GM18858 (cell line): Measurements from ENCODE around the gene PCNX1.

ENCODE experiments used
- ATAC-seq: cut with Tn5 transposase; IDR thresholded peaks from one replicate; pipeline ENCODE4 v1.9.1; 2021; ENCODE audit not compliant: unreplicated experiment

The PCNX1 gene

DNA sequence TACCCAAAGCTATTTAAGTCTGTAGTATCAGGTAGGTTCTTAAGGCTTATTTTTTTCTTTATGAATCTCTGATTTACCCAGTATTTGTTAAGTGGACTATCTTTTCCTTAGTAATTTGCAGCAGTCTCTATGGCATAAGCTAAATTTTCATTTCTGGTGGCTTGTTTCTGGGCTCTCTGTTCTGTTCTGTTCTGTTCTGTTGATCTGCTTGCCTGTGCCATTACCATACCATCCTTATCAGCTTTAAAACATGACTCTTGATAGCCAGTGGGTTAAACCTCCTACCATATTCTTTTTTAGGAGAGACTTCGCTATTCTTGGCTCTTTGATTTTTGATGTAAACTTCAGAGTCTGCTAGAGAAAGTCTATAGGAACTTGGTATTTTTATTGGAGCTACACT is 46.8 kb downstream of the PCNX1 start:
- no peak for ATAC-seq

DNA sequence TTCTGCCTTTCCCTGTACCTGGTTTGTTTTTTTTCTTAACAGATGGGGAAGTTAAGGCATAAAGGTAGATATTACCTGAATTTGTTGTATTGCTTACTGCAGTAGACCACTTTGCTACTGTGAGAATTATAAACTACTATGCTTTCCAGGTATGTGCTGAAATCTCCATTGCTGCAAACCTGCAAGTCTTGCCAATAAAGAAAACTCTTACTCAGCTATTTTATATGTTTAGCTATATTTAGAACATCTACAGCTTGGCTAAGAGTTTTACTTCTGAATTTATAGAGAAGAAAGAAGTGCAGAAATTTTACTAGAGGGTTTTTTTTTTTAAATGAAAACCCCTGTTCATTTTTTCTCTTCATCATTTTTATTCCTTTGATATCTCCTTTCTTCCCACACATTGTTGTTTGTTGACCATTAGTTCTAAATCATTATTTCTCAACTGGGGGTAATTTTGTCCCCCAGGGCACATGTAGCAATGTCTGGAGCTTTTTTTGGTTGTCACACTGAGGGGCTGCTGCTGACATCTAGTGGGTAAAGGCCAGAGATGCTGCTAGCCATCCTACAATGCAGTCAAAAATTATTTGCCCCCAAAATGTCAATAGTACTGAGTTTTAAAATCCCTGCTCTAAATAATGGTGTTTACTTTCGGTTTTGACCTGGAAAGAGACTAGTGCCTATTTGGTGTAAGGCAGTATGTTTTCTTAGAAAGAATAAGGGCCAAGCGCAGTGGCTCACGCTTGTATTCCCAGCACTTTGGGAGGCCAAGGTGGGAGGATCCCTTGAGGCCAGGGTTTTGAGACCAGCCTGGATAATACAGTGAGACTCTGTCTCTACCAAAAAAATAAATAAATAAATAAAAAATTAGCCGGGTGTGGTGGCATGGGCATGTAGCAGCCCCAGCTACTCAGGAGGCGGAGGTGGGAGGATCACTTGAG is 48.6 kb downstream of the PCNX1 start:
- ATAC-seq, result no peak

DNA sequence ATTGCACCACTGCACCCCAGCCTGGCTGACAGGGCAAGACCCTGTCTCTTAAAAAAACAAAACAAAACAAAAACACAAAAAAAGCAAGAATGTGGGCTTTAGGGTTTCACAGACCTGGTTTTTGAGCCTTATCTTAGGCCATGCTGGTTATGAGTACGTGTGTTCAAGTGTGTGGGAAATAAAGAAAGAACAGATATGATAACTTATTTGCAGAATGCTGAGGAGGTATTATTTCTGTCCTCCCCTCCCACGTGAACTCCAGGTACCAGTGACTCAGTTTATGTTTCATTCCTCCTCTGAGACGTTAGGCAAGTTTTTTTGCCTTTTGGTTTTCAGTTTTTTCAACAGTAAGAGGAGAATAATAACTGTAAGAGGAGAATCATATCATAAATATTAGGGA is 49.3 kb downstream of the PCNX1 start:
- ATAC-seq, result no peak

DNA sequence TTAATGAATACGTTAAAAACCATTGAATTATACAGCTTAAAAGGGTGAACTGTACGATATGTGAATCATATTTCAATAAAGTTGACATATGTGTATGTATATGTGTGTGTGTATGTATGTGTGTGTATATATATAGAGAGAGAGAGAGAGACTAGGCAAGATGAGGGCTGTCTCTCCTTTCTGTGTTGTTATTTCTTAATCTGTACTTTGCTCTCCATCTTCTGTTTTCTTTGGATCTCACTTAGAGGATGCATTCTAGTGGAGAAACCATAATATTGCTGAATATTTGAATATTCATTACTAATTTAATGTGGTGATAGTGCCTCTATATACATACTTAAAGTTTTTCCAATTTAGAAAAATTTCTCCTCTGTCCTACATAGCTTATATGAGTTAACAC is 50.5 kb downstream of the PCNX1 start:
- no peak for ATAC-seq

DNA sequence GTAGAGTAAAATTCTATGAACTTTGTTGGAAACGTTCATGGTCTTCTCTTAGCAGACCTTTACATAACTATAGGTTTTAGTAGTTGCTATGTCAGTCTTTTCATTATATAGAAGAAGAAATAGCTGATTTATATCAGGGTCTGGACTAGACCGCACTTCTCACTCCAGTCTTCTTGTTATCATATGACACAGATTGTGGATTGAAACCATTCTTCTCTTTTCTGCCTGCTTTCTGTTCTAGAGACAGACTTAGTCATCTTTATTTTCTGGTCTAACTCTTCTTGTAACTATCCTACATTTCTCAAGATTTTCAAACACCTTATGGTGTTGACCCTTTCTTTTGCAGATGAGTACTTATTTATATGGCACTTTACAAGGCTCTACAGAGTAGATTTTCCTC is 55.7 kb downstream of the PCNX1 start:
- ATAC-seq, result no peak

DNA sequence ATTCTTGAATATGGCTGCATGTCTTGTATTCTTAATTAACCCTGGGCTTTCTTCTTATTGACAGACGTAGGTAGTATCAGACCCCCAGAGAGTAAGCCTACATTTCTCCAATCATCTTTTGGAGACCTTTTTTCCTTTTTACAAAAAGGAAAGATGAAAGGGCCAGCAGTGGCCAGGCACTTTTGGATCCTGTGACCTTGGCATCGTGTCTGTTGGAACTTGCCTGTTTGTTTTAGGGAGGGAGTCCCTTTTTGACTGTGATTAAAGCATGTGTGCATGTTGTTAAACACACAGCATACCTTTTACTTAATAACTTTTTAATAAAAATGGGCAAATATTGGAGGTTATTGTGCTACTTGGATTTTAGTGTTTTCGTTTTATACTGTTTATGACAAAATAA is 57.2 kb downstream of the PCNX1 start:
- ATAC-seq, result no peak

DNA sequence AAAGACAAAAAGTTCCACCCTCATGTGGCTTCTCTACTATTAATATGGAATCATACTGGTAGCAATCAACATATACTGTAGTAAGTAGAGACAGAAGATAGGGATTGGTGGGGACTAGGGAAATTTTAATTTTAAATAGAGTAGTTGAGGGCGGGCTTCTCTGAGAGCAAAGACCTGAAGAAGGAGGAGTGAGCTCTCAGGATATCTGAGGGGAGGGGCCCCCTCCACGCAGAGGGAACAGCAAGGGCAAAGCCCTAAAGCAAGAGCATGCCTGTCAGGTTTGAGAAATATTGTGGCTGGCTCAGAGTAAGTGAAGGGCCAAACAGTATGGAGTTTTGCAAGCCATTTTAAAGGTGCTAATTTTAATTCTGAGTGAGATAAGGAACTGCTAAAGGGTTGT is 64.3 kb downstream of the PCNX1 start:
- ATAC-seq, result no peak

DNA sequence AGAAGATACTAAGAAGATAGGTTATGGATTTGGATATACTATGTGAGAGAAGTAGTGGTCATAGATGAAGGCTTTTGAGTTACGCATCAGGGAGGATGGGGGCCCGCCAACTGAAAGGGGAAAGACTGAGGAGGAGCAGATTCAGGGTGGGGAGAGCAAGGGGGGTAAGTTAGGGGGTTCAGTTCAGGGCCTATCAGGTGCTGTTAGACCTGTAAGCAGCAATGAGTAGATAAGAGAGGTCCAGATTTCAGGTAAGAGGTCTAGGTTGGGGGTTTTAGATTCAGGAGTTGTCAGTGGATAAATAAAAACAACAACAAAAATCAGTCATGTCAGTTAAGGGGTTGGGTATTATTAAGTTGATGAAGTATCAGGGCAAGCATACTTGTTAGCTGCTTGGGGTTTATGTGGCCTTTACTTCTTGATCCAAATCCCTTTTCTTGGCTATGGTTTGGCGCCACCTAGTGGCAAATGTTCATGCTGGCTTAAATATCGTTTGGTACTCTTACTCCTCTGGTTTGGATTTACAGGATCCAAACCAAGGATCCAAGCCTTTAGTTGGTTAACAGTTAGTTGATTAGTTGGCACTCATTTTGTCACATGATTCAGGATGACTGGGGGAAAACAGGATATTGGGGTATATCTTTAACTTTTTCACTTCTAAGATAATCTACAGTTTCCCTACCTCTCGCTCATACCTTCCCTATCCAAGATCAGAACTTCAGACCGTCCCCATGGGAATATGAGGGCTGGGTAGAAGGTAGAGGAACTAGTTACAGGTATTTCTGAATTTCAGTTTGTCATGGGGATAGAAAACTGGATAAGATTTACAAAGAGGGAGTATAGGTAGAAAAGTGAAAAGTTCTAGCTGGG is 65.1 kb downstream of the PCNX1 start:
- no peak for ATAC-seq

DNA sequence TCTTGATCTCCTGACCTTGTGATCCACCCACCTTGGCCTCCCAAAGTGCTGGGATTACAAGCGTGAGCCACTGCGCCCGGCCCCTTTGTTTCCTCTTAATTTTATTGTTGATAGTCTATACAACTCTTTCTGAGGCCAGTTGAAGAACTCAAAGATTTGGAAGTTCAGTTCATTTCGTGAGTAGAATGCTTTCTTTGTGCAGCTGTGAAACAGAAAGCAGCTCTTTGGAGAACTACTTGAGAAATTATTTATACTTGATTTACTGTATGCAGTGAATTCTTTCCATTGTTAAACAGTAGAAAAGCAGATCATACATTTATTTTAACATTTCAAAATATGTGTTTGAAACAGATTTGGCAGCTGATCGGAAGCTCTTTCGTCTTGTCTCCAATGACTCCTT is 69.3 kb downstream of the PCNX1 start:
- ATAC-seq, result no peak

DNA sequence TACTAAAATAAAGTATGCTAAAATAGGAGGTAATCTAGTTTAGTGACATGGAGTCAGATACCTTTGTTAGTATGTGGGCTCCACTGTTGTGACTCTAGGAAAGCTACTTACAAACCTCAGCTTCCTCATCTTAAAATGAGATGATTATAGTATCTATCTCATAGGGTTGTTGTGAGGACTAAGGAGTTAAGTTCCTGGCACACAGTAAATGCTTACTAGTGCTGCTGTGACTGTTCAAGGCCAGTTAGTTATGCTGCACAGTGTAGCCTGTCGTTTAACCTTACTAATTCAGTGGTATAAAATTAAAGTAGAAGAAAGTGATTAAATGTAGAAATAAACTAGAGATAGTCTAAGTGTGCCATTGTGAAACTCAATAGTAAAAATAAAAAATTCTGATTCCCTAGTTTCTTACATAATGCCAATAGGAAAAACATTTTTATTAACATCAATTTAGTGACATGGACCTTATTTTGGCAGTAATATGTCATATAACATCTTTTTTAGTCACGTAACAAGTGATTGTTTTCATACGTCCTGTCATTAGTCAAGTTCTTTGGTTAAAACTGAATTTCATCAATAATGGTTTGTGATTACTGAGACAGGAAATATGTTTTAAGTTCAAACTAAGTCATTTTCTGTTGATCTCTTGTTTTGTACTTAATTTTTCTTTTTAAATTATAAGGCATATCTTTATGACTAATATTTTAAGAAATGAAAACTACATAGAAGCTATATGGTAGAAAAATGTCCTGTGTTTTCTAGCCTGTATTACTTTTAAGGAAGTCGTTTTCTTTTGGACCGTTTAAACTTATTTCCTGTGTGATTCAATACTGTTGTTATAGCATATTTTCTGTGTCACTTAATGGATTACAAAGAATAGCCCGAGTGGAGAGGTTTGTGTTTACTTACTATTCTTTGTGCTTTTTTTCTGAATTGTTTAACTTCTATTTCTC is 74.0 kb downstream of the PCNX1 start:
- ATAC-seq, result no peak

DNA sequence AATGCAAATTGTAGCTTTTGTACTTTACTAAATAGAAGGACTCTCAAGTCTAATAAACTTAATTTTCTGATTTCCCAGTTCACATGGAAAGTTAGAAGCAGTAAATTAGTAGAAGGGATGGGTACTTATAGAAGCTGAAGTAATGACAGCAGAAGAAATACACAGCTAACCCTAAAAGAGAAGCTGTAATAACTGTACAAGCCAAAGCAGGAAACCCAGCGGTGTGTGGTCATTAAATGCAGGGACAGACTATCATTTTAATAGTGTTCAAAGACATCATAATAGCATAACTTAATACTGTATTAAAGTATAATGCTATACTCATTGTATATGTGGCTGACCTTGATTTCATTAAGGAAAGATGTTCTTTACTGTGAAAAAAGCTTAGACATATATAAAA is 74.9 kb downstream of the PCNX1 start:
- ATAC-seq, result no peak

DNA sequence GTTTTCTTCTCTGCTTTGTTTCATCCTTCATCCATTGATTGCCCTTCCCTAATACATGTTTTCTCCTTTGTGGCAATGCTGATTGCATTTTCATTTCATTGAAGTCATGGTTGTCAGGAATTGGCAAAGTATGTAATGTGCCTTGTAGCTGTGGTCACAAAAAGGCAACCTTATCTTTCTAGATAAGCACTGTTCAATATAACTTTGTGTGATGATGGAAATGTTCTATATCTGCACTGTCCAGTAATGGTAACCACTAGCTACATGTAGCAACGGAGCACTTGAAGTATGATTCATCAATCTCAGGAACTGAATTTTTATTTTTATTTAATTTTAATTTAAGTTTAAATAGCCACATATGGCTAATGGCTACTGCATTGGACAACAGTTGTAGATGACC is 79.8 kb downstream of the PCNX1 start:
- ATAC-seq, result no peak

DNA sequence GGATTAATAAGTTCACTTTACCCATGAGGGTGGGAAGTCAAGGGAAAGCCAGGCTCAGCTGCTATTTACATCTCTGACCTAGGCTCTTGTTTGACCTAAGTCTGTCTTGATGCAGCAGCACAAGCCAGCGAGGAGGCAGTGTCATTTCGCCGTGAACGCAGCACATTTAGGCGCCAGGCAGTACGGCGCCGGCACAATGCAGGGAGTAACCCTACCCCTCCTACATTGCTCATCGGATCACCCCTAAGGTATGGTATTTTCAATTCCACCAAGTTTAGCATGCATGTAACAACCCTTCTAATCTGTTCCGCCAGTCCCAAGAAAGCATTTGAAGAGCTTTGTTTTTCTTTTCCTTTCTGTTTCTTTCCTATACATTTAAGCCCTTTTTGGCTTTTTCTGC is 81.2 kb downstream of the PCNX1 start:
- no peak for ATAC-seq

DNA sequence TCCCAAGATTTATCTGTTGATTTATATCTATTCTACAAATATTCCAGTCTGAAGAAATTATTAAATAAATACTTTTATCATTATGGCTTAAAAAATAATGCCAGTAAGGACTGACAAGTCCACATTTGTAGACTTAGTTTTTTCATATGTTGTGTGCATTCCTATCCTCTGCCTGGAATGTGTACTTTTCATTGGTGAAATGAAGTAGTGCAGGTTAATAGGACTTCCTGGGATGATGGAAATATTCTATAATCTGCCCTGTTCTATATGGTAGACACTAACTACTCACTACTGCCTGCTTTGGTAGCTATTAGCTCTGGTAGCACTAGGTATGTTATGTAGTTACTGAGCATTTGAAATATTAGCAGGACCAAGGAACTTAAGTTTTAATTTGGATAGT is 86.7 kb downstream of the PCNX1 start:
- ATAC-seq, result no peak

DNA sequence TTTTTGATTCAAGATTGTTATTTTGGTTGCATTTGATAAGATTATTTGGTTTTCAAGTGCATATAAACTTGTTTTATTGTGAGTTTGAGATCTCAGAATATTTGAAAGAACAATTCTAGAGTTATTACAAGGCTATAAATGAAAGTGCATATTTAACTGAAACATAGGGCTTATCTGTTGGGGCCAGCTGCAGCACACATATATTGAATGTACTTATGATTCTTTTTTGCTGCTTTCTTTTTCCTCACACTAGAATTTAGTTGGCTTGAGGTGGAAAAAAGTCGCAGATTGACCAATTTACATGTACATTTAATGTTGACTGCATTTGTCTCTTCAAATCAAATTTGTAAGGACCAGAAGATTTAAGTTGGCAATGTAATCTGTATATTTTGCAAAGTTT is 88.0 kb downstream of the PCNX1 start:
- ATAC-seq, result no peak

DNA sequence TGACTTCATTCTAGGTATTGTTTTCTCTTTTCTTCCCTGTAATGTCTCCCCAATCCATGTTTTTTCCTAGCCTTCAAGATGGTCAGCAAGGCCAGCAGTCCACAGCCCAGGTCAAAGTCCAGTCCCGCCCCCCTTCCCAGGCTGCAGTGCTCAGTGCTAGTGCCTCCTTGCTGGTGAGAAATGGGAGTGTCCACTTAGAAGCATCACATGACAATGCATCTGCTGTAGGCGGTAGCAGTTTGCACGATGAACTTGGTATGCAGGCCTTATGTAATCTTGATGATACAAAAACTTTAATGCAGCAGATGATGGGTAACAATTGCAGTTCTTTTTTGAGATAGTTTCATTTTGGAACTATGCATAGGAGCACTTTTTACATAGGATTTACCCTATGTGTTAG is 88.4 kb downstream of the PCNX1 start:
- no peak for ATAC-seq

DNA sequence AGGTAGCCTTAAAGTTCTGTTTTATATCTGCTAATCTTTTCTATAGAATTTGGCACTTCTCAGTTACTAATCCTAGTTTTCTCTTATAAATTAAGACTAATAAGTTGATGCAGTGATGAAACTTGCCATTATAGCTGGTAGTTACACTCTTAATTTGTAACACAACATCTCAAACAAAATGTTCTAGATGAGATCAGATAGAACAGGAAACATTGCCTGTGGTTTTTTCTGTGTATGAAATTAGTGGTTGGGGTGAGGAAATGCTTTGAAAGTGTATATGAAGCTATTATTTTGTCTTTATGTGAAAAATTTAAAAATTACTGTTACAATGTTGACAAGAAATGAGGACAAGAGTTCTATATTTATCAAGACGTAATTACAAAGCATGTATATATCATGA is 91.9 kb downstream of the PCNX1 start:
- ATAC-seq, result no peak

DNA sequence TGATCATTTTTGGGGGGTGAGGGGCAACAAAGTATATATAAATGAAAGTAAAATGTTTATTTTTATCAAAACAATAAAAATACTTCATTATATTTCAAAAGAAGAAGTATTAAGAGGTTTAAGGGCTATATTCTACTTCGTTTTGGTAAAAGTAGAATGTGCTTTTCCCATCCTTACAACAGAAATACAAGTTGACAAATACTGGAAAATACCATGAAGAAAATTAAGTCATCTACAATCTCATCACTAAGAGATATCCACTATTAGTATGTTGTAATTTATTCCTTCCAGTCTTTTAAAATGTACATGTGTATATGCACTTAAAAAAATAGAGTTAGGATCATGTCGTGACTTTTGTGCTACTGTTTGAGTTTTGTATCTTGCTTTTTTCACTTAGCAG is 92.8 kb downstream of the PCNX1 start:
- no peak for ATAC-seq

DNA sequence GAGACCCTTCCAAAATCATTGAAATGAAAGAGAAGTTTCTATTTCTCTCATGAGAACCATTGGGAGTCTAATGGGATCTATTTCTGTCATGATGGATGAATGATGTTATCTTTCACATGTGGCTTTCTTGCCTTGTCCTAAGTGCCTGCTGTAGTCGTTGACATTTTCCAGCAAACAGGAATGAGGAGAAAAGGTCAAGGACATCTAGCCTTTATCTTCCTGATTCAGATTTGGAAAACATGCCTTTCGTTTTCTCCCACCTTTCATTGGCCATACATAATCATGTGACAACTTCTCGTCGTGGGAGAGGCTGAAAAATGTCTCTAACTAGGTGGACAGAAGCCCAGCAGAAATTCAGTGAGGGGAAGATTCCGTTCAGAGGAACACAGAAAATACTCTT is 94.5 kb downstream of the PCNX1 start:
- no peak for ATAC-seq

DNA sequence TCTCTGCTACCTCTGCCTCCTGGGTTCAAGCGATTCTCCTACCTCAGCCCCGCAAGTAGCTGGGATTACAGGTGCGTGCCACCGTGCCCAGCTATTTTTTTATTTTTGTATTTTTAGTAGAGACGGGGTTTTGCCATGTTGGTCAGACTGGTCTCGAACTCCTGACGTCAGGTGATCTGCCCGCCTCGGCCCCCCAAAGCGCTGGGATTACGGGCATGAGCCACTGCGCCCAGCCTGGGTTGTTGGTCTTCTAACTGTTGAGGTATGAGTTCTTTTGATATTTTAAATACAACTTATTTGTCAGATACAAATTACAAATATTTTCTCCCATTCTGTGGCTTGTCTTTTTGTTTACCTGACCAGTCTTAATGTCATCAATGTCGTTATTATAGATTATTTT is 95.9 kb downstream of the PCNX1 start:
- ATAC-seq, result no peak

DNA sequence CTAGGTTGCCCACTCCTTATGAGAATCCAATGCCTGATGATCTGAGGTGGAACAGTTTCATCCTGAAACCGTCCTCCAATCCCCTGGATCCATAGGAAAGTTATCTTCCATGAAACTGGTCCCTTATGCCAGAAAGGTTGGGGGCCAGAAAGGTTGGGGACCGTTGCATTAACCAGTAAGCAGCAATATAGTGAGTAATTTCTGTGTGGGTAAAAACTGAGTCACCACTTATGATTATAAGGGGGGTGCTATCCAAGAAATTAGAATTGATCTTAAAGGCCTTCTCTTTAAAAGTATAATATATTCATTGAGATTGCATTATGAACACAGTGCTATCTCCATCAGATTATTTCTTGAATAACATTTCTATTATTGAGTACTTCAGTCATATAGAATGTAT is 97.2 kb downstream of the PCNX1 start:
- no peak for ATAC-seq
